ENCODE measurements around the gene SHISA6. TPM values are rescaled to one million over a fixed set of nuclear protein-coding genes. Genes with fewer than 3 reads are reported as not detected.

Gene SHISA6
- total and polyA plus RNA-seq, 7 donors, result 0.22 to 1.8 (median 0.40) TPM

DNA sequence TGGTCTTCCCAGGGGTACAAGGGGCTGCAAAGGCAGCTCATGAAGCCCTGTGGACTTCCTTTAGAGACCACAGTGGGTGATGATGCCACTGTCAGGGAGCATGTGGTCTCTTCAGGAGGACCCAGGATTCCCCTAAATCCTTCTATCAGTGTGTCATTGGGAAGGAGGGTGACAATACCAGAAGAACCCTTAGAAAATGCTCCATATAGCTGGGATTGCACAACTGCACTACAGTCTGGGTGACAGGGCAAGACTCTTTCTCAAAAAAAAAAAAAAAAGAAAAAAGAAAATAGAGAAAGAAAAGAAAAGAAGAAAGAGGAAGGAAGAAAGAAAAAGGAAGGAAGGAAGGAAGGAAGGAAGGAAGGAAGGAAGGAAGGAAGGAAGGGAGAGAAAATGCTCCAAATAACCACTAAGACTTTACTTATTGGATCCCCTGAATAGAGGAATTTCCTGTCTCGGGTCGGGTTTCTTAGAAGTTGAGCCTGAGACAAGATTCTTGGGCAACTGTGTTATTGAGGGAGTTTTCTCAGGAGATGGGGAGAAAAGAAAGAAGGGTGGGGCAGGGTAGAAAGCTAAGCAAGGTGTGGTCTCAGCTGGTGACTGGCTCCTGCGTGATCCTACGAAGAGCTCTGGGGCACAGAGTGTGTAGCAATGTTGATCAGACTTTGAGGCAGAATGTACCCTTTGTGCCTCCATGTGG, 274.1 kb downstream of the SHISA6 start:
- WGBS, 3 donors, result 61 to 66% (median 64%) methylated on average over 4 of the region's 4 CpGs
- TF ChIP-seq, protein P1, sequence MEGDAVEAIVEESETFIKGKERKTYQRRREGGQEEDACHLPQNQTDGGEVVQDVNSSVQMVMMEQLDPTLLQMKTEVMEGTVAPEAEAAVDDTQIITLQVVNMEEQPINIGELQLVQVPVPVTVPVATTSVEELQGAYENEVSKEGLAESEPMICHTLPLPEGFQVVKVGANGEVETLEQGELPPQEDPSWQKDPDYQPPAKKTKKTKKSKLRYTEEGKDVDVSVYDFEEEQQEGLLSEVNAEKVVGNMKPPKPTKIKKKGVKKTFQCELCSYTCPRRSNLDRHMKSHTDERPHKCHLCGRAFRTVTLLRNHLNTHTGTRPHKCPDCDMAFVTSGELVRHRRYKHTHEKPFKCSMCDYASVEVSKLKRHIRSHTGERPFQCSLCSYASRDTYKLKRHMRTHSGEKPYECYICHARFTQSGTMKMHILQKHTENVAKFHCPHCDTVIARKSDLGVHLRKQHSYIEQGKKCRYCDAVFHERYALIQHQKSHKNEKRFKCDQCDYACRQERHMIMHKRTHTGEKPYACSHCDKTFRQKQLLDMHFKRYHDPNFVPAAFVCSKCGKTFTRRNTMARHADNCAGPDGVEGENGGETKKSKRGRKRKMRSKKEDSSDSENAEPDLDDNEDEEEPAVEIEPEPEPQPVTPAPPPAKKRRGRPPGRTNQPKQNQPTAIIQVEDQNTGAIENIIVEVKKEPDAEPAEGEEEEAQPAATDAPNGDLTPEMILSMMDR (IDR thresholded peaks at IDR 0.05), result no peak

DNA sequence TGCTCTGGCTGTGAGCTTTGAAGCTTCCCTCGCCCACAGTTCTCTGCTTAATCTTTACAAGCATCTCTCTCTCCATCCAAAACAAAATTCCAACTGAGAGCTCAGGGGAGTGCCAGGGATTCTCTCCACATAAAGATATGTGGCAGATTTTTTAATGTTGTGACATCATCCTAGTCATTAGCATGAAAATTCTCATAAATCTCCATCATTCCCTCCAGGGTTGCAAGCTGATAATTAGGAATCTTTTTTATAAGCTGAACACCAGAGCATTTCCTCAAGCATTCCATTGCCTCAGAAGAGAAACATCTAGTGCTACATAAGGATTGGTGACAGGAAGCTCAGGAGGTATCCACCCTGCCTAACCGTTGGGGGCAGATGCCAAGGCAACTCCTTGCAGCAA, 274.9 kb downstream of the SHISA6 start:
- no peaks in the 10 kb centered on the region for H3K27me3 ChIP-seq (ENCODE audit: insufficient read depth in 3 of 3, low read length in 2 of 3)
- WGBS, 3 donors, result 52 to 66% (median 61%) methylated on average over 2 of the region's 2 CpGs
- H3K36me3 ChIP-seq (ENCODE audit: insufficient read depth in 1 of 2, low read depth in 1 of 2), result no peaks in the 10 kb centered on the region
- TF ChIP-seq, protein P1 (IDR thresholded peaks at IDR 0.05), result no peak
- intact Hi-C loops (cut with DNase I), result no loop called here
- H3K4me1 ChIP-seq, result no peaks in the 10 kb centered on the region
- H3K27ac ChIP-seq, result no peak overlapping the region
- no peak overlapping the region for H3K4me3 ChIP-seq
- H3K9me3 ChIP-seq, result no peaks in the 10 kb centered on the region
- DNase-seq, result no peak
- ATAC-seq, result no peak

More for the DNA sequence above, 274.1 kb downstream of the SHISA6 start:
- H3K27ac ChIP-seq, result no peak overlapping the region
- H3K36me3 ChIP-seq (ENCODE audit: insufficient read depth in 1 of 2, low read depth in 1 of 2), result no peaks in the 10 kb centered on the region
- no peaks in the 10 kb centered on the region for H3K4me1 ChIP-seq
- no peak for ATAC-seq
- intact Hi-C loops (cut with DNase I), result no loop called here
- H3K9me3 ChIP-seq, result no peaks in the 10 kb centered on the region
- H3K27me3 ChIP-seq (ENCODE audit: insufficient read depth in 3 of 3, low read length in 2 of 3), result no peaks in the 10 kb centered on the region
- no peak for DNase-seq
- no peak overlapping the region for H3K4me3 ChIP-seq

DNA sequence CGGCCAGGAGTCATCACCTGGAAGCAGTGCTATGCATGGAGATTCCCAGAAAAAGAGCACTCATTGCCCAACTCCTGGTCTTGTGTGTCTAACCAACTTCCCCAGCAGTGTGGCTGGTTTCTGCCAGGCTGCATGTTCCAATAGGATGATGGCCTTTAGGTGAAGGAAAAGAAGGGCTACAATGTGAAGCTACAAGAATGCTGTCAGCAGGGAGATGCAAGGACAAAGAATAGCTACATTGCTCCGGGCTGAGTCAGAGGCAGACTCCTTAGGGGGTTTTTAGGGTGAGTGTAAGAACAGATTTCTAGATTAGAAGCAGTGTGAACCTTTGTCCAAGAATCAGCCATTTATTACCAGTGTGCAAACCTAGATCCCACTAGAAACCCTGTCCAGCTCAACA, 294.2 kb downstream of the SHISA6 start:
- intact Hi-C loops (cut with DNase I), result no loop called here
- H3K9me3 ChIP-seq, result no peaks in the 10 kb centered on the region
- H3K27me3 ChIP-seq (ENCODE audit: insufficient read depth in 3 of 3, low read length in 2 of 3), result no peaks in the 10 kb centered on the region
- H3K4me3 ChIP-seq, result no peak overlapping the region
- WGBS, 3 donors, result 67 to 76% (median 75%) methylated on average over 2 of the region's 2 CpGs
- TF ChIP-seq, protein P1 (IDR thresholded peaks at IDR 0.05), result no peak
- no peak for DNase-seq
- no peaks in the 10 kb centered on the region for H3K36me3 ChIP-seq (ENCODE audit: insufficient read depth in 1 of 2, low read depth in 1 of 2)
- no peaks in the 10 kb centered on the region for H3K4me1 ChIP-seq
- no peak for ATAC-seq
- no peak overlapping the region for H3K27ac ChIP-seq

DNA sequence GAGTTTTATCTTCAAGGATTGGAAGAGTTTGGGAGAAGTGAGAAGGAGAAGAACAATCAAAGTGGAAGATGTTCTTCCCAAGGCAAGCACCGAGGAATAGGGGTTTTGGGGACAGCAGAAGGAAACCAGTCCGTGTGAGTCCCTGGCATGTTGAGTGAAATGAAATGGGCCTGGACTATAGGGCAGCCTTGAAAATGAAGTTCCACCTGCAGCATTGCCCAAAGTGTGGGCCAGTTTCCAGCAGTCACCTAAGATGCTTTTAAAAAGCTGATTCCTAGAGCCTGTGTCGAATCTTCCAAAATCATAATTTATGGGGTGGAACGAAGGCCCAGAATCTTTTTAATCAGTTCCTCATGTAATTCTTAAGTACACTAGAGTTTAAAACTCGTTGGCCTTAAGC, 297.4 kb downstream of the SHISA6 start:
- WGBS, 3 donors, result 61 to 68% (median 66%) methylated on average over 5 of the region's 5 CpGs
- intact Hi-C loops (cut with DNase I), result no loop called here

More for the DNA sequence above, 297.4 kb downstream of the SHISA6 start:
- Histone ChIP-seq H3K27me3 (ENCODE audit: insufficient read depth in 3 of 3, low read length in 2 of 3) (no peaks in the 10 kb centered on the region), H3K4me3 (no peak overlapping the region), H3K4me1 (no peaks in the 10 kb centered on the region), H3K9me3 (no peaks in the 10 kb centered on the region), H3K36me3 (ENCODE audit: insufficient read depth in 1 of 2, low read depth in 1 of 2) (no peaks in the 10 kb centered on the region), H3K27ac (no peak overlapping the region)
- TF ChIP-seq, protein P1 (IDR thresholded peaks at IDR 0.05), result no peak
- DNase-seq (no peak), ATAC-seq (no peak)
